HG02571 (cell line): Measurements from ENCODE around the gene RAI14.

Experiments
- ATAC-seq: cut with Tn5 transposase; IDR thresholded peaks from one replicate; pipeline ENCODE4 v1.9.1; 2021; ENCODE audit warnings: mild to moderate bottlenecking, moderate library complexity; ENCODE audit not compliant: unreplicated experiment

The RAI14 gene

GRCh38 chr5:34656001-34656699 lies at the start of gene RAI14:
TSS of gene RAI14 (plus strand) at chr5:34656328. CDS start at chr5:34686920, 30,592 bp downstream.
- no peak for ATAC-seq

- no peak for ATAC-seq
Measured at GRCh38 chr5:34608368-34608767, 47.8 kb upstream of the RAI14 start.

- ATAC-seq, result no peak
Measured at GRCh38 chr5:34608859-34609648, 47.1 kb upstream of the RAI14 start.

GRCh38 chr5:34609951-34610441 lies 46.1 kb upstream of the RAI14 start:
- no peak for ATAC-seq

GRCh38 chr5:34610546-34610945 lies 45.6 kb upstream of the RAI14 start:
- ATAC-seq, result no peak

- ATAC-seq, result no peak
Measured at GRCh38 chr5:34611464-34612415, 44.4 kb upstream of the RAI14 start.

- ATAC-seq, result no peak
Measured at GRCh38 chr5:34616651-34617050, 39.5 kb upstream of the RAI14 start.

GRCh38 chr5:34618371-34619065 lies 37.6 kb upstream of the RAI14 start:
- ATAC-seq, result no peak

GRCh38 chr5:34620185-34620584 lies 35.9 kb upstream of the RAI14 start:
- no peak for ATAC-seq

- ATAC-seq, result no peak
Measured at GRCh38 chr5:34621277-34622097, 34.6 kb upstream of the RAI14 start.

- no peak for ATAC-seq
Measured at GRCh38 chr5:34622098-34622400, 34.1 kb upstream of the RAI14 start.

- no peak for ATAC-seq
Measured at GRCh38 chr5:34624691-34625090, 31.4 kb upstream of the RAI14 start.

GRCh38 chr5:34625246-34625645 lies 30.9 kb upstream of the RAI14 start:
- no peak for ATAC-seq

- no peak for ATAC-seq
Measured at GRCh38 chr5:34626036-34626435, 30.1 kb upstream of the RAI14 start.

GRCh38 chr5:34626751-34627150 lies 29.4 kb upstream of the RAI14 start:
- ATAC-seq, result no peak

GRCh38 chr5:34627794-34628193 lies 28.3 kb upstream of the RAI14 start:
- ATAC-seq, result no peak

- ATAC-seq, result no peak
Measured at GRCh38 chr5:34628373-34628772, 27.8 kb upstream of the RAI14 start.

GRCh38 chr5:34630596-34630995 lies 25.5 kb upstream of the RAI14 start:
- ATAC-seq, result no peak

GRCh38 chr5:34632807-34633422 lies 23.2 kb upstream of the RAI14 start:
- ATAC-seq, result no peak
